GM21786 (cell line): ENCODE data around the gene WAS.
"Not testable (repeated sequence)": the region's sequence is repeated elsewhere in the genome, so short reads cannot be mapped to it uniquely, and the experiment has no call there.

ENCODE experiments used
- ATAC-seq: cut with Tn5 transposase; IDR thresholded peaks from one replicate; pipeline ENCODE4 v1.9.1; 2021; ENCODE audit not compliant: unreplicated experiment

Gene WAS

DNA sequence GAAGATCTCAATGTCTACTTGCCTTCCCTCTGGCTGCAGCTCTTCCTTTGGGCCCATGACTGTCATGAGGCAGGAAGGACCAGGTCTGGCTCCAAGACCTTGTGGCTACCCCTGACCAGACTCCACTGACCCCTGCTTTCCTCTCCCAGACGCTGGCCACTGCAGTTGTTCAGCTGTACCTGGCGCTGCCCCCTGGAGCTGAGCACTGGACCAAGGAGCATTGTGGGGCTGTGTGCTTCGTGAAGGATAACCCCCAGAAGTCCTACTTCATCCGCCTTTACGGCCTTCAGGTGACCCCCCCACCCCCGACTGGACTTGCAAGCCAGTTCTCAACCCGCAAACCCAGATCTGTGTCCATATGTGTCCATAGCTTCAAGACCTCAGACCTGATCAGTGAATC, 535 bp downstream of the WAS start:
- peak; percentile 16 for ATAC-seq

DNA sequence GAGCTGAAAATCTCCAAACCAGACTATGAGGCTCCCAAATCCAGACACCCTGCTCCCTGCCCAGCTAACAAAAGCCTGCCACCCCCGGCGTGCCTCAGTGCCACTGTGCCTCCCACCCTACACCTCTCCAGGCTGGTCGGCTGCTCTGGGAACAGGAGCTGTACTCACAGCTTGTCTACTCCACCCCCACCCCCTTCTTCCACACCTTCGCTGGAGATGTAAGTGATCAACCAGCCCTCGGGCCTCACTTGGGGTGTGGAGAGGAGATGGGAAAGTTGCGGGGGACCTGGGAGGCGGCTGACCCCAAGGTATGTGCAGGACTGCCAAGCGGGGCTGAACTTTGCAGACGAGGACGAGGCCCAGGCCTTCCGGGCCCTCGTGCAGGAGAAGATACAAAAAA, 1.8 kb downstream of the WAS start:
- no peak for ATAC-seq

- ATAC-seq, result no peak
Observed at GRCh38 chrX:48688531-48689150, 5.0 kb downstream of the WAS start.

DNA sequence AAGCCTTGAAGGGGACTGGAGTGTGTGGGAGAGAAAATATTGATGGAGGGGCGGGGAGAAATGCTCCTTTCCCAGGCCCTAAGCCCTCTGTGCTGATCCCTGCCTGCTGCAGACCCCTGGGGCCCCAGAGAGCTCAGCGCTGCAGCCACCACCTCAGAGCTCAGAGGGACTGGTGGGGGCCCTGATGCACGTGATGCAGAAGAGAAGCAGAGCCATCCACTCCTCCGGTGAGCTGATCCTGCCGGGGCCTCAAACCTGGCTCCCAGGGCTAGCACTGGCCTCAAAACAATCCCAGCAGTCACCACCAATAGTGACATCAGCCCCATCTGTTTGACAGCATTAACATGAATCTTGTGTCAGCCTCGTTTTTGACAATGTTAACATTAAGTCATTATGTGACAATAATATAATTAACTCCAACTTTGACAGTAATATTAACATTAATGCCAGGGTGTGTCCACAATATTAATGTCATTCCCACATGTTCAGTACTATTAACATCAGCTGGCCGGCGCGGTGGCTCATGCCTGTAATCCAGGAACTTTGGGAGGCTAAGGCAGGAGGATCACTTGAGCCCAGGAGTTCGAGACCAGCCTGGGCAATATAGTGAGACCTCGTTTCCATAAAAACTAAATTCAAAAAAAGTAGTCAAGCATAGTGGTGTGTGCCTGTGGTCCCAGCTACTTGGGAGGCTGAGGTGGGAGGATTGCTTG, 5.8 kb downstream of the WAS start:
- no peak for ATAC-seq

- ATAC-seq, result not testable (repeated sequence)
Observed at GRCh38 chrX:48691746-48692145, 8.1 kb downstream of the WAS start.

DNA sequence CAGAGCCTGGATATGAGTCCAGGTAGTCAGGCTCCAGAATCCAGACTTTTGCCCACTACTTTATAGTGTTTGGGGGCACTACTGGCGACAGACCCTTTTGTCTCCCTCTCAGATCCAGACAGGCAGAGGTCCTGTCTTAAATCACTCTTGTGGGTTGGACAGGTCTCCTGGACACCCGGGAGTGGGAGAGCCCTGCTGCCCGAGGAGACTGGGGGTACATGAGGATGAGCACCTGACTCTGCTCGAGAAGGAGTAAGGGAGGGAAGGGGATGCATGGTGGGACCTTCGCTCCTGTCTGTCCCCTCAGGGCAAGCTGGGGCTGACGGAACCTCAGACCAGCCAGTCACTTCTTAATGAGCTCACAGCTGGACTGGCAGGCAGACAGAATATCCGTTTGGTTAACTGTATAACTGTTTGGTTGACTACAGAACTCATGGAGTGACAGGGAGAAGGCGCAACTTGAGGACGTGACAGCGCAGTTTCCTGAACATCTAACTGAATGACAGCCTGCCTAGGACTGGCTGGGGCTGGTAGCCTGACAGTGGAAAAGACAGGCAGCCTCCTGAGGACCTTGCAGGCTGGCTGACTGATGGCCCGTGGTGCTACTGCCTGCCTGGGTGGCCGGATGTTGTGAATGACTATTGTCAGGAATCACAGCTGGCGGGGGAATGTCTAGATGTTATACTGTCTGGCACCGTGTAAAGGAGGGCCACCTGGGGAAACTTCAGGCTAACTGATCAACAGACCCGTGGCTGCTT, 11.4 kb downstream of the WAS start:
- no peak for ATAC-seq

- ATAC-seq, result no peak
Observed at GRCh38 chrX:48695534-48695896, 11.9 kb downstream of the WAS start.

GRCh38 chrX:48695925-48696300, 12.3 kb downstream of the WAS start:
- ATAC-seq, result no peak

GRCh38 chrX:48696301-48696908, 12.8 kb downstream of the WAS start, which contains the start of gene SUV39H1:
SUV39H1 (plus strand) TSS chrX:48696734; CDS start chrX:48696785, 51 bp downstream.
- peak; percentile 87 for ATAC-seq

- peak; percentile 2 for ATAC-seq
Observed at GRCh38 chrX:48696909-48697727, 13.5 kb downstream of the WAS start.

DNA sequence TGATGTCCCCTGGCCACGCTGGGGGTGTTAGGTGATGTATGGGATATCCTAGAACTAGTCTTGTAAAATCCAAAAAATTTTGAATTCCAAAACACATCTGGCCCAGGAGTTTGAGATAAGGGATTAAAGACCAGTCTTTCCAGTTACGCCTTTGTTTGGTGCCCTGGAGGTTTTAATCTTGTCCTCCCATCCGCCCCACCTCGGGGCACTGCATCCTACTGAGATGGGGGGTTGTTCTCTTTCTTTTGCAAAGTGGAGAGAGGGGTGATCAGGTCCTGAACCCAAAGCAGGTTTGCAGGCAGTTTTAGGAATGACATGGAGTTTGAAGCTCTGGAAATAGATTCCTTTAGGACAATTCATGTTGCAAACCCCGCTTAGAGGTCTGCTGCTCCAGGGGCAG, 14.7 kb downstream of the WAS start:
- no peak for ATAC-seq

- ATAC-seq, result no peak
Observed at GRCh38 chrX:48700246-48700645, 16.6 kb downstream of the WAS start.

GRCh38 chrX:48700951-48701653, 17.5 kb downstream of the WAS start:
- no peak for ATAC-seq

DNA sequence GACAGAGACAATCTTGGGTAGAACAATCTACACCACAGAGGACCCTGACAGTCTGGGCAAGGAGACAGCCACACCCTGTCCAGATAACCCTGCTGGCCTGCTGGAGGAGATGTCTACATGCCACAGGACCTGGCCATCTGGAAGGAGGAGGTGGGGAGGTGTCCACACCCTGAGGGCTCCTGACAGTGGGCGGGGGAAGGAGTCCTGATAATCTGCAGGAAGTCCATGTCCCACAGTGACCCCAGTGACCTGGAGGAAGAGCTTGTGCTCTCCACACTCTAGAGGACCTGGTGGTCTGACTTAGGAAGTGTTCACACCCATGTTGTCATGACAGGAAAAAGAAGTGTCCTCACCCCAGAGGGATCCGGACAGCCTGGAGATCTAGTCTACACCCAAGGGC, 18.4 kb downstream of the WAS start:
- no peak for ATAC-seq

- no peak for ATAC-seq
Observed at GRCh38 chrX:48702716-48703115, 19.1 kb downstream of the WAS start.

DNA sequence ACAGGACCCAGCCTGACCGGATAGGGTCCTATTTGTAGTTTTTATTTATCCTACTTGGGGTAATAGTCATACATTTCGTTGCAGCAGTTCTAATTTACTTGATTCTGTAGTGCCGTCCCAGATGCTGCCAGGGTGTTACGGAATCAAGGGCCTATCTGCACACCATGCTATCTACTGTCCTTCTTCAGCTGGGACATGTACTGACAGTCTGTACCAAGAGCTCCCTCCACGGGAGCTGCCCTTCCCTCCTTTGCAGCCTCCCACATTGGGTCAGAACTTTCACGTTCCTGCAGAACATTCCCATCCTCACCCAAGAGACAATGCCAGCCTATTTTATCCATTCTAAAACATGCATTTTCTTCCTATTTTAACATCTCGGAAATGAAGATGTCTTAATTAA, 19.6 kb downstream of the WAS start:
- no peak for ATAC-seq

DNA sequence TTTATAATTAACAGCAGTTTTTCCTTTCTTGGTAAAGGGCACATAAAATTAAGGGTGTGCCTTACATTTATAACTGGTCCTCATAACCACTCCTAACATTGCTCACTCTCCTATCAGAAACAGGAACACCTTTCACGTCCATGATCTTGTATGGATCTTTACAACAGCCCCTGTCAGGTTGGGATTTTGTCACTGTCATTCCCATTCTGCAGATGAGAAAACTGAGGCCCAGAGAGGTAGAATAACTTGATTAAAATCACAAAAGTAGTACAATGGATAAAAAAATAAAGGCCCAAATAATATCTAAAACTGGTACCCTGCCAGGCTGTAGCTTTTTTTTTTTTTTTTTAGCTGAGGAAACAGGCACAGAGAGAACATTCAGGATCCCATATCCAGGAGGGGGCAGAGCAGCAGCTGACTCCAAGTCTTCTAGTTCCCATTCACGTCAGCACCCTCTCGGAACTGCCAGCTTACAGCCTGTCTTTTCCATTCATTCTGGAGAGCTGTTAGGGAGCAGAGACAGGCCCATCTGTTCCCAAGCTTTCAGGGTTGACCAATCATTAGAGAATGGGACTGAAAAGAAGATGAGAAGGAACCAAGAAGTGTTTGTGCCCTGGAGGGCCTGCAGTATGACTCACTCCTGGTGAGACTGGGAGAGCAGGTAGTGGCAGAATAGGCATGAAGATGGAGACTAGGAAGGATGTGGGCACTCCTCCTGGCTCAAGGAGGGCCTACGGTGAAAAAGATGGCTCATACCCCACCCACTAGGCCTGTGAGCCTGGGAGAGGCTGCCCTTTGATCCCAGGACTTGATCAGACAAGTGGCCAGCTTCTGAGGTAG, 20.3 kb downstream of the WAS start:
- no peak for ATAC-seq

DNA sequence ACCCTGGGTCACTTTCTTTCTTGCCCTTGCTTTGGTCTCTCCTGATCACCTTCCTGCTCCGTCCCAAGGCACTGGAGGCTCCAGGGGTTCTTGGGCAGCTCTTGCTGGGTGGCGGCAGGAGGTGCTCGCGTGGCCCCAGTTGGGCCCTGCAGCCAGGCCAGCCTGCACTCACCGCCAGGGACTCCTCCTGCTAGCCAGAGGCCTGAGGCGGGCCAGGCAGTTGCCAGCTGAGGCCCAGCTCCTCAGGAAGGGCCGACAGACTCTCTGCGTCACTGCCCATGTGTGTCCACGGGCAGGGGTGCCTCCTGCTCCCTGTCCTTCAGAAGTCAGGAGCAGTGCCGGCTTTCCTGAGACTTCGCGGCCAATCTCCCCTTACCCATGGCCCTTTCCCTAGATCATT, 22.3 kb downstream of the WAS start:
- ATAC-seq, result no peak

- no peak for ATAC-seq
Observed at GRCh38 chrX:48709522-48710112, 26.0 kb downstream of the WAS start.
